GM13977 (cell line): Measurements from ENCODE around the gene METTL18.

Experiments
- DNase-seq: peaks from one replicate; pipeline ENCODE4 v3.0.0; 2012; ENCODE audit warnings: low spot score
- in situ Hi-C: fragments of 300-500 bp; cut with MboI; formaldehyde crosslinking; loops from one replicate; pipeline ENCODE4 v1.12.0; 2022; ENCODE audit warnings: low sequenced_read_pairs, low pct_unique_long_range_greater_than_20kb, mixed read lengths, inconsistent platforms; ENCODE audit not compliant: unreplicated experiment
- TF ChIP-seq, protein P1 (sequence below): IDR thresholded peaks from 2 replicates; pipeline ENCODE4 v1.5.1; 2012; ENCODE audit warnings: mild to moderate bottlenecking, control low read depth; ENCODE audit not compliant: insufficient read depth; ENCODE audit errors: extremely low read depth, missing control alignments

METTL18 gene

DNA sequence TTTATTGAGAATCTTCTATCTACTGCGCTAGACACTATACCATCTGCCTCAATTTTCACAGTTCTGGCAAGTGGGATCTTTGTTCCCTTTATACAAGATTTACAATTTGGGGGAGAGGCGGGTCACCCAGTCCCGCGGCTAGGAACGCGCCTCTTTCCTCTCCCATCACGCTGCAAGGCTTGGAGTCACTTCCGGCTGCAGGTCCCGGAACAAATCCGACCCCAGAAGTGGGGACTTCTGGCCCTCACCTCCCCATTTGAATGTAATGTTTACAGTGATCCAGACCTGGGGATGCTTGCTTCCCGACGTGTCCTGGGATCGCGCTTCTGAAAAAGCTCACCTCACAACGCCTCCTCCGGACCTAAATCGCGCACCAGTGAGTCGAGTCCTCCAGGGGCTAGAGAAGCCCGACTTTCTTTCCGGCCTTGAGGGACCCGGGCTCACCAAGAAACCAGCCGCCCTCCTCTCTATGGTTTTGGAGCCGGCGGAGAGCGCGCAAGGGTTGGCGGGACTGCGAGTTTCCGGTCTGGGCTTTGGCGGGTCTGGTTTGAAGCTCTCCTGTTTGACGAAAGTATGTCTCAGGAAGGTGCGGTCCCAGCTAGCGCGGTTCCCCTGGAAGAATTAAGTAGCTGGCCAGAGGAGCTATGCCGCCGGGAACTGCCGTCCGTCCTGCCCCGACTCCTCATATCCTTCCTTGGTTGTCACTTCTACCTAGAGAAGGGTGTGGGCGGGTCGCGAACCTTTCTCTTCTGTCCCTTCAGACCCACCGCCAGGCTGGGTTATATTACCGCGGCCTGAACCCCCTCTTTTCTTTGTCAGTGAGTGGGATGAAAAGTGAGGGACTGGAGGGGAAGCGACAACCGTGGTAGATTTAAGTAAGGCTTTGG, at the start of gene METTL18:
Gene METTL18 (minus strand): TSS at position 378 of the 887 bp plus-strand sequence. CDS start 1,212 bp downstream, outside the sequence.
- TF ChIP-seq, protein P1, sequence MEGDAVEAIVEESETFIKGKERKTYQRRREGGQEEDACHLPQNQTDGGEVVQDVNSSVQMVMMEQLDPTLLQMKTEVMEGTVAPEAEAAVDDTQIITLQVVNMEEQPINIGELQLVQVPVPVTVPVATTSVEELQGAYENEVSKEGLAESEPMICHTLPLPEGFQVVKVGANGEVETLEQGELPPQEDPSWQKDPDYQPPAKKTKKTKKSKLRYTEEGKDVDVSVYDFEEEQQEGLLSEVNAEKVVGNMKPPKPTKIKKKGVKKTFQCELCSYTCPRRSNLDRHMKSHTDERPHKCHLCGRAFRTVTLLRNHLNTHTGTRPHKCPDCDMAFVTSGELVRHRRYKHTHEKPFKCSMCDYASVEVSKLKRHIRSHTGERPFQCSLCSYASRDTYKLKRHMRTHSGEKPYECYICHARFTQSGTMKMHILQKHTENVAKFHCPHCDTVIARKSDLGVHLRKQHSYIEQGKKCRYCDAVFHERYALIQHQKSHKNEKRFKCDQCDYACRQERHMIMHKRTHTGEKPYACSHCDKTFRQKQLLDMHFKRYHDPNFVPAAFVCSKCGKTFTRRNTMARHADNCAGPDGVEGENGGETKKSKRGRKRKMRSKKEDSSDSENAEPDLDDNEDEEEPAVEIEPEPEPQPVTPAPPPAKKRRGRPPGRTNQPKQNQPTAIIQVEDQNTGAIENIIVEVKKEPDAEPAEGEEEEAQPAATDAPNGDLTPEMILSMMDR: no peak
- in situ Hi-C loops: no loop called here

DNA sequence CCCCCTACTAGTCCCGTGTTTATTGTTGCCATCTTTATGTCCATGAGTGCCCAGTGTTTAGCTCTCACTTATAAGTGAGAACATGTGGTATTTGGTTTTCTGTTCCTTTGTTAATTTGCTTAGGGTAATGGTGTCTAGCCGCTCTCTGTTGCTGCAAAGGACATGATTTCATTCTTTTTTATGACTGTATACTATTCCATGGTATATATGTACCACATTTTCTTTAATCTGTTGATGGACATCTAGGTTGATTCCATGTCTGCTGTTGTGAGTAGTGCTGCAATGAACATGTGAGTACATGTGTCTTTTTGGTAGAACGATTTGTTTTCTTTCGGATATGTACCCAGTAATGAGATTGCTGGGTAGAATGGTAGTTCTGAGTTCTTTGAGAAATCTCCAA, 44.2 kb upstream of the METTL18 start:
- TF ChIP-seq, protein P1: no peak
- in situ Hi-C loops: no loop called here
- DNase-seq: no peak

More for the DNA sequence above, at the start of gene METTL18:
- peak; percentile 85 for DNase-seq

DNA sequence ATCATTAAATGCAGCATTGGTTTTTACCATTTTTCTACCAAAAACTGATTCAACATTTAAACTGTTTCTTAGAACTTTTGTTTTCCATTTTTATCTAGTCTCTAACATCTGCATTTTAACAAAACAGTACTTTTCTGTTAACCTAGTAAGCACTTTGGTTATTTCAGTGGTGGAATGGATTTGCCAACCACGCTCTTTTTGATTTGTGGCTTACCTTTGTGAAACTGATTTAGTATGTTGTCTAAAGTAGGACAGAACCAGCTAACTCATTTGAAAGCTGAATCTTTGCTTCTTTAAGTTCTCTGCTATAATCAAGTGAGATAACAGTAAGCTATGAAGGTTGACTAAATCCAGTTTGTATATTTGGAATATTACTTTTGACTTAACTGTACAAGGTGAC, 41.5 kb upstream of the METTL18 start:
- no peak for DNase-seq

DNA sequence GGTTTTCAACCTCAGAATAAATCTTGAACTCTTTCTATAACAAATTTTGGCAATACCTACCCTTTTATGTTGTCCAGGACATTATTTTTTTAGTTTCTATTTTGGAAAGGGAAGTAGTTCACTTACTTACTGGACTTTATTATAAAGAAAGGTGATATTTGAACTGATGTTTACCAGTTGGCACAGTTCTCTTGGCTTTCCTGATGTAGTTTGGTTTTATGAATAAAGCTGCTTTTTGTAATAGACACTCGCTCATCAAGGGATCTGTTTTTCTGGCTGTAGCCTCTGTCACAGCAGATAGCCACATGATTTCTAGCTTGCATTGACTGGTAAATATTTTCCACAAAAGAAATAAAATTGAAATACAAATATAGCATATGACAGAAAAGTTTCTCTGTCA, 40.9 kb upstream of the METTL18 start:
- in situ Hi-C loops: no loop called here
- DNase-seq: no peak
- TF ChIP-seq, protein P1: no peak

More for the DNA sequence above, 41.5 kb upstream of the METTL18 start:
- in situ Hi-C loops: no loop called here
- TF ChIP-seq, protein P1: no peak

DNA sequence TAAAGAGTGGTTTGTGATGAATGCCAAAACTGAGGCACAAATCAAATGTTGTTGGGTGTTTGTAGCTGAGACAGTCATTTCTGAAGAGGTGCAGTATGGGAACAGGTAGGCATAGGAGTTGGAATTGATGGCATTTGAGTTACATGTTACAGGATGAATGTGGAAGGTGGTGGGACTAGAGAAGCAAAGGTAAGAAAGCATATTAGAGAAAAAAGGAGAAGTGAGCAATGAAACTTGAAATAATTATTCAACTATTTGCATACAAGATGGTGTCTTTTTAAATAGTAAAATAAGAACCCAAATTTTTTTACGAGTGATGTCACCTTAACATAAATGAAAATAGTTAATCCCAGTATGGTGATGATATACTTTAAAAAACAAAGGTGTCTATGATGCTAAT, 40.2 kb upstream of the METTL18 start:
- TF ChIP-seq, protein P1: no peak
- no peak for DNase-seq
- in situ Hi-C loops: no loop called here

DNA sequence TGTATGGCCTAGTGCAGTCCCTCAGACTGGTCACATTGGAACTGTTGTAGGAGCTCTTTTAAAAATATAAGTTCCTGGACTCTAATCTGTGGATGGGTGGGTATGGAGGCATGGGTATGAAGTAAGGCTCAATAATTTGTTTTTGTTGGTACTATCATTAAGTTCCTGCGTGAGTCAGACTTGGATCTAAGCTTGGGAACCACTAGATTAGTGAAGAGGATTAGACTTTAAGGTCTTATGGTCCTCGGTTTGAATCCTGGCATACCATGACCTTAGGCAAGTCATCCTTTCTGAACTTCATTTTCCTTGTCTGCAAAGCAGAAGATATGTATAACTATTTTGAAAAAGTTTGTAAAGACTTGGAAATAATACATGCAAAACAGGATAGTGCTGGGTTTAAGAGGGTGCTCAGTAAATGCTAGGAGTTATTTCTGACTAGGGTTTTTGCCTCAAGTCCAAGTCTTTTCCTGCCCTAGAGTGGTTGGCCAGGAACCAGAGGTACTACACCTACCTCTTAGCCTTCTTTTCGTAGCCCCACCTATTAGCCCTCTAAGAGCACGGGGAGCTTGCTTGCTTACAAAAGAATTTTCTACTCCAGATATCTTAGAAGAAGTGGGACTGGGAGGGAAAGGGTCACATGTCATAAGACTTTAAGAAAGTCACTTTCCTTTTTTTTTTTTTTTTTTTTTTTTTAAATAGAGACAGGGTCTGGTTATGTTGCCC, 38.6 kb upstream of the METTL18 start:
- in situ Hi-C loops: no loop called here
- TF ChIP-seq, protein P1: no peak

More for the DNA sequence above, 38.6 kb upstream of the METTL18 start:
- no peak for DNase-seq
